ENCODE measurements around the gene OR11H1.
"Not testable (repeated sequence)": the region's sequence is repeated elsewhere in the genome, so short reads cannot be mapped to it uniquely, and the experiment has no call there.

Gene OR11H1

GRCh38 chr22:15527892-15528291, at the start of gene OR11H1:
OR11H1 (plus strand) TSS chr22:15528192; CDS start chr22:15528192, 0 bp downstream.
- not testable (repeated sequence) for DNase-seq (ENCODE audit: low spot score)

- DNase-seq (ENCODE audit: low spot score), result not testable (repeated sequence)
Measured at GRCh38 chr22:15509967-15510366, 18.0 kb upstream of the OR11H1 start.

GRCh38 chr22:15515896-15516295, 12.1 kb upstream of the OR11H1 start:
- not testable (repeated sequence) for DNase-seq (ENCODE audit: low spot score)

GRCh38 chr22:15553767-15554166, 25.8 kb downstream of the OR11H1 start:
- DNase-seq (ENCODE audit: low spot score), result not testable (repeated sequence)

GRCh38 chr22:15563461-15563860, 35.5 kb downstream of the OR11H1 start:
- DNase-seq (ENCODE audit: low spot score), result not testable (repeated sequence)

GRCh38 chr22:15565063-15565462, 37.1 kb downstream of the OR11H1 start:
- not testable (repeated sequence) for DNase-seq (ENCODE audit: low spot score)
